ENCODE measurements around the gene PPFIA1. TPM values are rescaled to one million over a fixed set of nuclear protein-coding genes. Genes with fewer than 3 reads are reported as not detected.

PPFIA1 gene
- total RNA-seq, 2 donors from 2014 or later: 47.8 to 82.9 TPM

DNA sequence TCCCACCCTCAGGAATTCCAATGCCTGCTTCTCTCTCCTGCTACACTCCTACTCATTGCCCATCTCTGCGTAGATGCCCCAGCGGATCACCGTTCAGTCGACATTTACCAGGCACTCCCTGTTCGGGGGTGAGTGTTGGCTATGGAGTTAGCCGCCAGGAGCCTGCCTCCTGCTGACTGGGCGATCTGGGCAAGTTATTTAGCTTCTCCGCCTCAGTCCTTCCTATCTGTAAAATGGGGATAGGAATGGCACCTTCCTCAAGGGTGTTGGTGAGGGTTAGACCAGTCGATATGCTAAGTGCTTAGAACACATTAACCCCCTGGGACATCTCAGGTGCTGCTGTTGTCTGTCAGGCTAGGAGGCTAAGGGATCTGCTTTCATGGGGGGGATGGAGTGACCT, 36.5 kb upstream of the PPFIA1 start:
- no peak overlapping the region for H3K4me3 ChIP-seq
- ATAC-seq (ENCODE audit: insufficient number of reproducible peaks, low FRiP score, low read depth) (no peak), DNase-seq (ENCODE audit: low spot score) (no peak)
- TF ChIP-seq, protein P1, sequence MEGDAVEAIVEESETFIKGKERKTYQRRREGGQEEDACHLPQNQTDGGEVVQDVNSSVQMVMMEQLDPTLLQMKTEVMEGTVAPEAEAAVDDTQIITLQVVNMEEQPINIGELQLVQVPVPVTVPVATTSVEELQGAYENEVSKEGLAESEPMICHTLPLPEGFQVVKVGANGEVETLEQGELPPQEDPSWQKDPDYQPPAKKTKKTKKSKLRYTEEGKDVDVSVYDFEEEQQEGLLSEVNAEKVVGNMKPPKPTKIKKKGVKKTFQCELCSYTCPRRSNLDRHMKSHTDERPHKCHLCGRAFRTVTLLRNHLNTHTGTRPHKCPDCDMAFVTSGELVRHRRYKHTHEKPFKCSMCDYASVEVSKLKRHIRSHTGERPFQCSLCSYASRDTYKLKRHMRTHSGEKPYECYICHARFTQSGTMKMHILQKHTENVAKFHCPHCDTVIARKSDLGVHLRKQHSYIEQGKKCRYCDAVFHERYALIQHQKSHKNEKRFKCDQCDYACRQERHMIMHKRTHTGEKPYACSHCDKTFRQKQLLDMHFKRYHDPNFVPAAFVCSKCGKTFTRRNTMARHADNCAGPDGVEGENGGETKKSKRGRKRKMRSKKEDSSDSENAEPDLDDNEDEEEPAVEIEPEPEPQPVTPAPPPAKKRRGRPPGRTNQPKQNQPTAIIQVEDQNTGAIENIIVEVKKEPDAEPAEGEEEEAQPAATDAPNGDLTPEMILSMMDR (IDR thresholded peaks at IDR 0.05): no peak
- no peaks in the 10 kb centered on the region for H3K36me3 ChIP-seq
- no peaks in the 10 kb centered on the region for H3K27me3 ChIP-seq (replicated peaks; ENCODE audit: insufficient read depth)
- H3K4me1 ChIP-seq (ENCODE audit: control insufficient read depth in 1 of 2, low read depth in 2 of 2): peaks cover 6 to 12% of the 10 kb centered on the region in 2 donors
- H3K9me3 ChIP-seq: peaks cover 3% of the 10 kb centered on the region
- H3K27ac ChIP-seq: no peak overlapping the region

DNA sequence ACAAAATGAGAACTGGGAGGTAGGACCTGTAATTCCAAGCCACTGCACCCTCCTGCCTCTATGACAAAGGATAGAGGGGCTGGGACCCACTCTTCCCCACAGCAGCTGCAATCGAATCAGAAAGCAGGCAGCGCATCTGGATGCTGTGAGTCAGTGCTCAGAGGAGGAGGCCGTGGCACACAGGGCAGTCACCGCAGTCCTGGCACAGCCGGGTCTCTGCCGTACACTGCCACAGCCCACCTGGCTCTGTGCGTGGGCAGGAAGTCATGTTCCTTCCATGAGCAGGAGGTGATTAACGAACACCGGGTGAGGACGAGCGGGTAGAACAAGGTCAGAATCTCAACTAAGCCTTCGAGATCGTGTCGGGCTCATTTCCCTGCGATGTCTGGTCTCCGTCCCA, 30.2 kb upstream of the PPFIA1 start:
- no peak overlapping the region for H3K27ac ChIP-seq
- no peak for ATAC-seq (ENCODE audit: insufficient number of reproducible peaks, low FRiP score, low read depth)
- no peaks in the 10 kb centered on the region for H3K36me3 ChIP-seq

DNA sequence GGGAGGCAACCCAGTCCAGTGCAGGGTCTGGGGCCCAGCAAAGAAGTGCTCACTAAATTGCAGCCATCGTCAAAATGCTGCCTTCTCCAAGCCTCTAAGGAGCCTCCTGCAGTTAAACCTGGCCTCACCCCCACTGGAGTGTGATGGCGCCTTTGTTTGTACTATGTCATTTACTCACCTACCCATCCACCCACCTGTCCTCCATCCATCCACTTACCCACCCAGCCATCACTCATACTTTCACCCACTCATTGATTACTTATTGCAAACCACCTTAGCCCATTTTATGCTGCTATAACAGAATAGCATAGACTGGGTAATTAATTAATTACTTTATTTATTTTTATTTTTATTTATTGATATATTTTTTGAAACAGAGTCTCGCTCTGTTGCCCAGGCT, 28.8 kb upstream of the PPFIA1 start:
- Histone ChIP-seq H3K27me3 (replicated peaks; ENCODE audit: insufficient read depth) (no peaks in the 10 kb centered on the region), H3K36me3 (no peaks in the 10 kb centered on the region), H3K9me3 (no peaks in the 10 kb centered on the region), H3K27ac (no peak overlapping the region), H3K4me1 (ENCODE audit: control insufficient read depth in 1 of 2, low read depth in 2 of 2) (no peaks in the 10 kb centered on the region), H3K4me3 (no peak overlapping the region)
- DNase-seq (ENCODE audit: low spot score) (no peak), ATAC-seq (ENCODE audit: insufficient number of reproducible peaks, low FRiP score, low read depth) (no peak)
- TF ChIP-seq, protein P1 (IDR thresholded peaks at IDR 0.05): no peak

More for the DNA sequence above, 30.2 kb upstream of the PPFIA1 start:
- DNase-seq (ENCODE audit: low spot score): no peak
- TF ChIP-seq, protein P1 (IDR thresholded peaks at IDR 0.05): no peak
- H3K9me3 ChIP-seq: no peaks in the 10 kb centered on the region
- no peaks in the 10 kb centered on the region for H3K27me3 ChIP-seq (replicated peaks; ENCODE audit: insufficient read depth)
- no peak overlapping the region for H3K4me3 ChIP-seq
- no peaks in the 10 kb centered on the region for H3K4me1 ChIP-seq (ENCODE audit: control insufficient read depth in 1 of 2, low read depth in 2 of 2)

DNA sequence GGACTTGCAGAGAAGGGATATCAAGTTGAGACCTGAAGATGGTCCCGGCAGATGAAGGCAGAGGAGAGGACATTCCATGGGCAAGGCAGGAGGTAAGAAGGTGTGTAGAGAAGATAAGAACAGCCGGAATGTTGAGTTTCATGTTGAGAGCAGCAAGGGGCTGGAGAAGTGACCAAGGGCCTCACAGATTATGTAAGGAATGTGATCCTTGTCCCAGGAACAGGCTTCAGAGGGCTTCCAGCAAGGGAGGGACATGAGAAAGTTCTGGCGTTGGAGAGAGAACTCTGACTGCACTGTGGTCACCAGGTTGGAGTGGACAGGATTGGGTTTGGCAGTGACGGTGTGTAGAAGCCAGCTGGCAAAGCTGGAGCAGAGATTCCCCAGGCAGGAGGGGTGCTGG, 27.6 kb upstream of the PPFIA1 start:
- no peak for DNase-seq (ENCODE audit: low spot score)
- H3K27me3 ChIP-seq (replicated peaks; ENCODE audit: insufficient read depth): no peaks in the 10 kb centered on the region
- H3K4me3 ChIP-seq: no peak overlapping the region
- H3K9me3 ChIP-seq: no peaks in the 10 kb centered on the region
- no peaks in the 10 kb centered on the region for H3K4me1 ChIP-seq (ENCODE audit: control insufficient read depth in 1 of 2, low read depth in 2 of 2)
- no peak for ATAC-seq (ENCODE audit: insufficient number of reproducible peaks, low FRiP score, low read depth)
- H3K36me3 ChIP-seq: no peaks in the 10 kb centered on the region
- H3K27ac ChIP-seq: no peak overlapping the region
- TF ChIP-seq, protein P1 (IDR thresholded peaks at IDR 0.05): no peak

DNA sequence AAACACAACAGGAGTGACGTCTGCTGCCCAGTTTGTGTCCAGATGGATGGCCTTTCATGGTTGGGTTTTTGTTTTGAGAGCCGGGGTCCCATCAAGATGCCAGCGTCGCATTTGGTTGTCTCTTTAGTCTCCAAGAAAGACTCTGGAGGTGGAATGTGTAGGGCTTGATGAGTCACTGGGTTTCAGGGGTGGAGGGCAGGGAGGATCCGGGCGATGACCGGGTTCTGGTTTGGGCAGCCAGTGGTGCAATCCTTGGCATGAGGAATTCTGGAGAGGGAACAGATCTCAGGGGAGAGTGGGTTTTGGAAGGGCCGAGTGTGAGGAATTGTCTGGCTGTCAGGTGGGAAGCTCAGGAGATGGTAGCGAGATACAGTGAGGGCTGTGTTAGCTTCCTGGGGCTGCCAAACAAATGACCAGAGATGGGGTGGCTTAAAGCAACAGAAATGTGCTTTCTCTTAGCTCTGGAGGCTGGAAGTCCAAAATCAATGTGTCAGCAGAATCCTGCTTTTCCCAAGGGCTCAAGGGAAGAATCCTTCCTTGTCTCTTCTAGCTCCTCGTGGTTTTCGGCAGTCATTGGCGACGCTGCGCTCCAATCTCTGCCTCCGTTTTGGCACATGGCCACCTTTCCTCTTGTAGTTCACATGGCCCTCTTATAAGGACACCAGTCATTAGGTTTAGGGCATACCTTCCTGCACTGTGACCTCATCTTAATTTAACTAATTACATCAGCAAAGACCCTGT, 26.4 kb upstream of the PPFIA1 start:
- H3K27ac ChIP-seq: no peak overlapping the region
- no peaks in the 10 kb centered on the region for H3K4me1 ChIP-seq (ENCODE audit: control insufficient read depth in 1 of 2, low read depth in 2 of 2)
- no peaks in the 10 kb centered on the region for H3K9me3 ChIP-seq
- no peaks in the 10 kb centered on the region for H3K36me3 ChIP-seq
- ATAC-seq (ENCODE audit: insufficient number of reproducible peaks, low FRiP score, low read depth) (no peak), DNase-seq (ENCODE audit: low spot score) (no peak)
- TF ChIP-seq, protein P1 (IDR thresholded peaks at IDR 0.05): no peak
- no peaks in the 10 kb centered on the region for H3K27me3 ChIP-seq (replicated peaks; ENCODE audit: insufficient read depth)
- no peak overlapping the region for H3K4me3 ChIP-seq

Measured in thoracic aorta (tissue), 2 donors.